NOMO-1 treated with dmso at 0.1 percent for 144 hours (cell line): Measurements from ENCODE around the gene AGER.
A peak's percentile ranks its signal among the peaks of the same experiment; 100 is the strongest.
"Not testable (repeated sequence)": the region's sequence is repeated elsewhere in the genome, so short reads cannot be mapped to it uniquely, and the experiment has no call there.

Source experiments
- DNase-seq: peaks from one replicate; lab custom pipeline; 2025; ENCODE audit not compliant: unreplicated experiment; lab: John Stamatoyannopoulos, UW

AGER gene

GRCh38 chr6:32200711-32201475, 16.8 kb upstream of the AGER start:
- no peak for DNase-seq

GRCh38 chr6:32198866-32199265, 14.8 kb upstream of the AGER start:
- DNase-seq = no peak

GRCh38 chr6:32198345-32198696, 14.3 kb upstream of the AGER start:
- no peak for DNase-seq

DNA sequence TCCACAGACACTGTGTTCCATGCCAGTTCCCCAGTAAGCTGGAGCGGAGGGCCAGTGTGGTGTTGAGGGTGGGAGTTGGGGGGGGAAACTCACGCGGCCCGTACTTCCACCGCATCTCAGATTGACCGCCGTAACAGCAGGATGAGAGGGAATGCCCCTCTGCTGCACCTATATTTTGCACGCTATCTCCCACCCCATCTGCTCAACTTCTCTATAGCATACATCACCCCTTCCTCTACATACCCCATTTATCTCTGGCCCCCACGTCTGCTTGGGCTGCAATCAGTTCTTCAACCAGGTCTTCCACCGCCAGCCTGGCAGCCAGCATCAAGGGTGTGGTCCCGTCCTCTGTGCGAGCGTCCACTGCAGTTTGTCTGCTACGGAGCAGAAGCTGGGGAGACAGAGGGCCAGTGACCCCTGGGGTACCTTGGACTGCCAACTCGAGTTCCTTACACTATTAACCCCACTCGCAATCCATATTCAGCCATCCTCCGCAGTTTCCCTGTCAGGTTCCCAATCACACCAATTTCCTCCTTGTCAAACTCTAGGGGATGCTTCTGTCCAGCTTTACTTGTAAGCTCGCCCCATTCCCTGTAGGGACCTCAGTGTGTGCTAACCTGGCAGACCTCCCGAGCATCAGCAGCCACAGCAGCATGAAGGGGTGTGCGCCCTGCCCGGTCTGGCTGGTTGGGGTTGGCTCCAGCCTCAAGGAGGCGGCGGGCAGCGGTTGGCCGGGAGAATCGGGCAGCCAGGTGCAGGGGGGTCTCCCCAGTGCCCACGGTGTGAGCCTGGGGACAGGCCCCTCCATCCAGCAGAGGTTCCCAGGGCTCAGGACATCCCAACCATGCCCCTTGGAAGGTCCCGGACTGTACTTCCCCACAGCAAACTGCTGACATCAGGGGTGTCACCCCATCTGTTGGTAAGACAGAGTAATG, 12.9 kb upstream of the AGER start:
- no peak for DNase-seq

DNA sequence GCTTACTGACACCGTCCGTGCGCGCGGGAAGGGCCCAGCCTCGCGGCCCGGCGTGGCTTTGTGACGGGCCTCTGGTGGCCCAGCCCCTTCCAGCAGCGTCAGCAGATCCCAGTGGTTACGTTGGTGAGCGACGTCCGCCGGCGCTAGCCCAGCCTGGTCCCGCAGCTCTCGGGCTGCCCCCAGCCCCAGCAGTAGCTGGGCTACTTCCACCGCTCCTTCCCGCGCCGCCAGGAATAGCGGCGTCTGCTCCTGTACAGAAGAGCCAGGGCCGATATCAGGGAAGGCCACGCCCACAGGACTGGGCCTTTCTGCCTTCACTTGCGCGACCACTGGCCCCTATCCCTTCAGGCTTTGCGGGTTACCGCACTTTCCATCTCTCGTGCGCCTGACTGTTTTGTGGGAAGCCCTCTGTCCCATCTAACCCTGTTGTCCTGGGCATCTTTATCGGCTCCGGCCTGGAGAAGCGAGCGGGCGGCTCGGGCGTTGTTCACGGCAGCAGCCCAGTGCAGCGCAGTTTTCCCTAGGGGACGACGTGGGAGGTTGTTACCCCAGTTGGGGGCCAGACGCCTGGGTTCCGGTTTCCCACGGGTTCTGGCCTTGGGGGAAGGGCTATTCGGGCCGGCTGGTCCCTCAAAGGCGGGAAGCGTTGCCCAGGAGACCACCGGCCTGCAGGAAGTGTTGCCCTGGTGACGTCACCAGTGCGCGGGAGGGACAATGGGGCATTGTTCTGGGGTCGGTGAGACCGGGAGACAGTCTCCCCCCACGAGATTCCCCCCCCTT, 12.0 kb upstream of the AGER start:
- no peak for DNase-seq

DNA sequence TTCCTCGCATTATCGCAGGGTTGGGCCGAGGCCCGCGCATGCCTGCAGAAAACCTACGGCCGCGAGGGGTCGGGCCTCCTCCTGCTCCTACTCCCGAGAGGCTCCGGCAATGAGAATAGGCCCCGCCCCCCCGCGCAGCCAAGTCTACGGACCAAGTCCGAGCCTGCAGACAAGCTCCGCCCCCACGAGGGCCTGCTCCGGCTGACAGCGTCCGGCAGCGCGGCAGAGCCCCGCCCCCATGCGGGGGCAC, 11.5 kb upstream of the AGER start:
- peak; percentile 100 for DNase-seq

DNA sequence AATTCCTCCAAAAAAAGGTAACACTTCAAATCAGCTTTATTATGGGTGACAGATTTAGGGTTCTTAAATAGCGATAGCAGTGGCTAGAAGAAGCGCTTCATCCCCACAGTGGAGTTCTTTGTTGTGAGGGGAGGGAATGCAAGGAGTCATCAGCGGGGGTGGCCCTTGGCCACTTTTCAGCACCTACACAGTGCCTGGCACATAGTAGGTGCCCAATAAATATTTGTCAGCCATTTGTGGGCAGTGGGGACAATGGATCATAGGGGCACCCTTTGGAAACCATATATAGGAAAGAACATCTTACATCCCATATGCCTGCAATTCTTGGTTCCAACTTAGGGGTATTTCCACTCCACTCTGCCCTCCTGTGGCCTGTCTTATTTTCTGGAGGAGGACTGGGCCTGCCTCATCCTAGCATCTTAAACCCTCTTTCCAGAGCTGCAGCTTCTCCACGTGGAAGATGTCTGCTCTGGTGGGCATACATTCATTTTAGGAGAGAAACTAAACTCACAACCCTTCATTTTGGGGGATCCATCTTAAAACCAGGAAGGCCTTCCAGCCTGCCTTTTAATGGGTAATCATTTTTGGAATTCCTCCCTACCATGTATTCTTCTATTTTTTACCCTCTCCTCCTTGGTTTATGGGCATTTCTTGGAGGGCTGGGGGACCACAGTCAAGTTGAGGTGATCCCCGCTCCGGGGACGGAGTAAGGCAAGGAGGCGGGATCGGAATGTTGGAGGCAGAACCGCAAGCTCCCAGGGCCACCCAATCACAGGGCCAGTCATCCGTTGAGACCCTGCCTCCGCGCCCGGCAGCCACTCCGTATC, 11.0 kb upstream of the AGER start:
- DNase-seq = peak; percentile 26

GRCh38 chr6:32194388-32194787, 10.3 kb upstream of the AGER start:
- no peak for DNase-seq

DNA sequence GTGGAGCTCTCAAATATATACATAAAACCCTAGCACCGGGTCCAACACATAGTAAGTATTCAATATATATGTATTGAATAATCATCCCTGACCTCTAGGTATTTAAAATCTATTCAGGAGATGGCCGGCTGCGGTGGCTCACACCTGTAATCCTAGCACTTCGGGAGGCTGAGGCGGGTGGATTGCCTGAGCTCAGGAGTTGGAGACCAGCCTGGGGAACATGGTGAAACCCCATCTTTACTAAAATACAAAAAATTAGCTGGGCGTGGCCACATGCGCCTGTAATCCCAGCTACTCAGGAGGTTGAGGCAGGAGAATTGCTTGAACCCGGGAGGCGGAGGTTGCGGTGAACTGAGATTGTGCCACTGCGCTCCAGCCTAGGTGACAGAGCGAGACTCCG, 9.0 kb upstream of the AGER start:
- not testable (repeated sequence) for DNase-seq

DNA sequence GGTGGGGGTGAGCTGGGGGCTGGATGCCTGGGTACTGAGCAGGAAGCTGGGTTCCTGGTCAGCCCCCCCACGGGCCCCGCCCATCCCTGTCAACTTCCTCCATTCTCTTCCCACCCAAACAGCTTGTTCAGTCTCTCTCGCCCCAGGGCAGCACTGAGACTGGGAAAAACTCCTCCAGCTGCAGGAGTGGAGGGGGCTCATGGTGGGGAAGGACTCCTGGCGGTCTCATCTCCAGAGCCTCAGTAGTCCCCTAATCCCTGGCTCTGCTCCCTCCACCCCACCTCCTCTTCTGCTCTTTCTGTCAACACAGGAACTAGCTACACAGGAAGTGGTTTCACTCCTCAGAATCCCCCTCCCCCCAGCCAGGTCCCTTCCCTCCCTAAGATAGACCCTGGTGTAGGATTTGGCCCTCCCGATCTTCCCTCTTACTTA, 8.6 kb upstream of the AGER start, which contains the start of gene GPSM3:
TSS of gene GPSM3 (minus strand) at position 36 of the 432 bp plus-strand sequence. CDS start 130 bp downstream, outside the sequence.
- peak; percentile 69 for DNase-seq

- DNase-seq = no peak
Observed at GRCh38 chr6:32191696-32192607, 7.9 kb upstream of the AGER start.

- no peak for DNase-seq
Observed at GRCh38 chr6:32190911-32191677, 7.0 kb upstream of the AGER start.

DNA sequence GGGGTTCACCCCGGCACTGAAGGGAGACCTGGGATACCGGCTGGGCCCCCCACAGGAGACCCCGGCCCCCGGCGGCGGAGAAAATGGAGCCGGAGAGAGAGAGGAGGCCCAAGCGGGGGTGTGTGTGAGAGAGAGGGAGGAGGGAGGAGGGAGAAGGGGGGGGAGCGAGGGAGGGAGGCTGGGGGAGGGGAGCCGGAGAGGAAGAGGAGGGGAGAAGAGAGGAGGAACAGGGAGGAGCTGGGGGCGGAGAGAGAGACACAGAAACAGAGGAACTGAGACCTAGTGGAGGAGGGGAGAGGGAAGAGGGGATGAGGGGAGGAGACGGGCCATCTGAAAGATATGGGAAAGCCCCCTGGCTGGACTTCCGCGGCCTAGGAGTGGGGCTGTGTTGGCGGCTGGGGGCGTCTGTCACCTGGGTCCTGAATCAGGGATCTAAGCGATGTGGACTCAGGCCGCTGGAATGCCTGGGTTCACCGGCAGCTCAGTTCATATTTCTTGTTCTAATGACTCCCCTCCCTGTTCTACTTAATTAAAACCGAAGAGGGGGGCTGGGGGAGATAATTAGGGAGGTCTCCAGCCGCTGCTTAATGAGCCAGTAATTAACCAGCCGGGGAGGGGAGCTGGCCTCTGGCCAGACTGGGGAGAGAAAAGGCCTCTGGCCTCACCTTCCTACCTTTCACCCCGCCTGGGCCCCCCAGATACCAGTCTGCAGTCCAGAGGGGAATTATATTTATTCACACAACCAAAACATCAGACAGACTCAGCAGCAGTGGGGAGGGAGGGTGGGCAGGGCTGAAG, 6.2 kb upstream of the AGER start, which contains the start of gene PBX2:
TSS of gene PBX2 (minus strand) at position 149 of the 798 bp plus-strand sequence. CDS start 287 bp downstream, outside the sequence.
- DNase-seq = peak; percentile 94

DNA sequence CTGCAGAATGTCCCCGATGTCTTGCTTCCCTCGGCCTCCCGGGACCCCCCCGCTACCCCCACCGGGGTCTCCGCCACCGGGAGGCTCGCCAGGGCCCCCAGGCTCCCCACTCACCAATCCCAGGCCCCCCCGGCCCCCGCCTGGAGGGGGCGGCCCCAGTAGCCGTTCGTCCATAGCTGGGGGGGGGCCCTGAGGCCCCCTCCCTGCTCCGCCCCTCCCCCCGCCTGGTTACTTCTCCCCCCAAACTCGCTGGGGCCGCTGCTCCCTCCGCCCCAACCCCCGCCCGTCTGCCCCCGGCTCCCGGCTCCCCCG, 5.6 kb upstream of the AGER start:
- no peak for DNase-seq

DNA sequence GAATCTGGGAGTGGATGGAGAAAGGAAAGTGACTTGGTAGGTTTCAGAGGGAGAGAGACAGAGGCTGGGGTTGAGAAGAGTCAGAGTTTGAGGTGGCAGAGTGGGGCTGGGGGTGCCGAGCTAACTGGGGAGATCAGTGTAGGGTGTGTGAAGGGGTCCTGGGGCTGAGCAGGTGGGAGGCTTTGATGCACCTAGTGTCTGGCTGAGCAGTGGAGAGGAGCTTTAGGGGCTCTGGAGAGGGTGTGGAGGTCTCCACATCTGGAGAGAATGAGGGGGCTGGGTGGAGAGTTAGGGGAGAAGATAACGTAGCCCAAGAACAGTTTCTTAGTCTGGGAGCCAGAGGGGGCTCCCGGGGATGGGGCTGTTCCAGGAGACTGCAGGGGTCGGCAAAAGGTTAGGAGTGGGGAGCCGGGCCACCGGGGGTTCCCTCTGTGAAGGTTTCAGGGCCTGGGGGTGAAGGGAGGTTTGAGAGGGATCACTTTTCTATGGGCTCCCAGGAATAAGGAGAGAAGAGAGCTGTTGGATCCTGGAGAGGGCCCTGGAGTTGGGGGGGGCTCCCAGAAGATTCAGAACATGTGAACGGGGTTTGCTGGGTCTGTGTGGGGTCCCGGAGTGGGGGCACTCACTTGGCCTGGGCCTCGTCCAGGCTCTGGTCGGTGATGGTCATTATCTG, 5.2 kb upstream of the AGER start:
- DNase-seq = no peak

- no peak for DNase-seq
Observed at GRCh38 chr6:32188381-32189068, 4.5 kb upstream of the AGER start.
